DND-41 (cell line): ENCODE measurements around the gene STARD10.

Experiments
- CTCF ChIP-seq: IDR thresholded peaks from 2 replicates; pipeline ENCODE4 v1.5.1; 2012; ENCODE audit warnings: borderline replicate concordance, low read length, moderate library complexity, mild to moderate bottlenecking; ENCODE audit not compliant: poor library complexity, severe bottlenecking; ENCODE audit errors: extremely low read depth
- EZH2 ChIP-seq: IDR thresholded peaks from 3 replicates; pipeline ENCODE4 v1.6.1; 2012; ENCODE audit warnings: borderline replicate concordance, low read depth, mild to moderate bottlenecking, moderate library complexity, low read length, inconsistent platforms; ENCODE audit not compliant: severe bottlenecking

DNA sequence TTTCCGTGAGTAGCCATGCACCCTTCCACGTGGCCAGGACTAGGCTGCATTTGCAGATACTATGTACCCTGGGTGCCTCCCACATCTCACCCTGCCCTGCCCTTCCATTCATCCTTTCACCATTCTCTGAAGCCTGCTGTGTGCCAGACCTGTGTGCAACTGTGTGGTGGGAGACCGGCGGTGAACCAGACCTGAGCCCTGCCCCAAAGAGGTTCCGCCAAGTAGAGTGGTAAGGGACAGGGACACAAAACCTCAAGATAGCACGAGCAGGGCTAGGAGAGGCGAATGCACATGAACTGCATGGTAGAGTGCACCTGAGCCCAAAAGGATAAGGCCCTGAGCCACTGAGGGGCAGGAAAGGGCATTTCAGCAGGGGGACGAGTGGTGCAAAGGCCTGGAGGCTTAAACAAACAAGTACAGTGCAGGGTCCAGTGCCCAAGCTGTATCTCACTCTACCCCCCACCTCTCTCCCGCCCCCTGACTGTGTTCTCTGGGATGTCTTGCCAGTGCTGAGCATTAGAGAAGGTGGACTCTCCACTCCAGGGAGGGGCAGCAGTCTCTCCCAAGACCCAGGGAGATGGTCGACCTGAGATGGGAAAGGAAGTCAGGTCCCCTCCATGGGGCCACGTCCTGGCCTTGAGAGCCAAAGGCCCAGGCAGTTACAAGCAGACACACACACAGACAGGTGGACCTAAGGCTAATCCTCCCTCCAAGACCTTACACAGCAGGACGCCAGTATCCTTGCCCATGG is 27.5 kb downstream of the STARD10 start:
- TF ChIP-seq CTCF = no peak
- no peak for TF ChIP-seq EZH2
